MV-4-11 (cell line): ENCODE data around the gene H1-8.
A peak's percentile ranks its signal among the peaks of the same experiment; 100 is the strongest.

Experiments used
- DNase-seq: peaks from one replicate; lab custom pipeline; 2025; lab: John Stamatoyannopoulos, UW

Gene H1-8

GRCh38 chr3:129573493-129573892 lies 30.5 kb downstream of the H1-8 start:
- DNase-seq = no peak

GRCh38 chr3:129574206-129574605 lies 31.2 kb downstream of the H1-8 start:
- DNase-seq = no peak

GRCh38 chr3:129575233-129575996 lies 32.4 kb downstream of the H1-8 start:
- no peak for DNase-seq

- no peak for DNase-seq
Observed at GRCh38 chr3:129575997-129576384, 33.0 kb downstream of the H1-8 start.

- DNase-seq = peak; percentile 70
Observed at GRCh38 chr3:129576514-129577352, 33.8 kb downstream of the H1-8 start.

GRCh38 chr3:129577366-129577765 lies 34.4 kb downstream of the H1-8 start:
- DNase-seq = no peak

- DNase-seq = peak; percentile 79
Observed at GRCh38 chr3:129577925-129578786, 35.2 kb downstream of the H1-8 start.

- DNase-seq = no peak
Observed at GRCh38 chr3:129579991-129580390, 37.0 kb downstream of the H1-8 start.

GRCh38 chr3:129581623-129582022 lies 38.6 kb downstream of the H1-8 start:
- no peak for DNase-seq

GRCh38 chr3:129582799-129583198 lies 39.8 kb downstream of the H1-8 start:
- peak; percentile 44 for DNase-seq

GRCh38 chr3:129583289-129583688 lies 40.3 kb downstream of the H1-8 start:
- no peak for DNase-seq

- no peak for DNase-seq
Observed at GRCh38 chr3:129584631-129585030, 41.7 kb downstream of the H1-8 start.

- no peak for DNase-seq
Observed at GRCh38 chr3:129585949-129586657, 43.1 kb downstream of the H1-8 start.

GRCh38 chr3:129586746-129587430 lies 43.9 kb downstream of the H1-8 start:
- no peak for DNase-seq

GRCh38 chr3:129587566-129588210 lies 44.7 kb downstream of the H1-8 start:
- DNase-seq = no peak

GRCh38 chr3:129590215-129590614 lies 47.2 kb downstream of the H1-8 start:
- no peak for DNase-seq

GRCh38 chr3:129591932-129592331 lies 49.0 kb downstream of the H1-8 start:
- no peak for DNase-seq

- peak; percentile 67 for DNase-seq
Observed at GRCh38 chr3:129592381-129593131, 49.6 kb downstream of the H1-8 start.

- no peak for DNase-seq
Observed at GRCh38 chr3:129593230-129593594, 50.2 kb downstream of the H1-8 start.
